PC-9 (cell line): ENCODE results near the gene CEP19. TPM values are rescaled to one million over a fixed set of nuclear protein-coding genes. Genes with fewer than 3 reads are reported as not detected.
"Not testable (repeated sequence)": the region's sequence is repeated elsewhere in the genome, so short reads cannot be mapped to it uniquely, and the experiment has no call there.

Experiments used
- BruUV-seq: library from RNA; stranded (reverse); fragments of 400-500 nt; replicated peaks from 2 replicates; lab custom pipeline; 2021; lab: Mats Ljungman, UMichigan
- CTCF ChIA-PET: fragments of 300-600 bp; sonication (Branson Sonifier 250); formaldehyde crosslinking; loops from one replicate; lab custom pipeline; 2022; ENCODE audit warnings: antibody characterized with exemption; lab: Charles Lee
- POLR2A ChIA-PET: fragments of 300-600 bp; sonication (Branson Sonifier 250); formaldehyde crosslinking; loops from one replicate; lab custom pipeline; 2022; ENCODE audit warnings: antibody characterized with exemption; ENCODE audit not compliant: unreplicated experiment; lab: Charles Lee
- DNase-seq, 2 experiments: peaks; one replicate each; pipeline versions ENCODE4 v3.0.0 to v3.0.0-alpha.2; 2015 to 2022; ENCODE audit warnings: mixed read lengths in 1 of 2
- H2AFZ ChIP-seq: fragments of 200-600 bp; sonication (generic); 2 replicates; pipeline ENCODE4 v1.8.1; 2017; ENCODE audit warnings: antibody characterized with exemption
- H3F3A ChIP-seq: fragments of 200-600 bp; sonication (generic); 2 replicates; pipeline ENCODE4 v1.8.1; 2017; ENCODE audit warnings: antibody characterized with exemption, mild to moderate bottlenecking, low read depth; ENCODE audit not compliant: insufficient read depth
- H3K27ac ChIP-seq: fragments of 200-600 bp; sonication (generic); 2 replicates; pipeline ENCODE4 v1.6.1; 2016; ENCODE audit warnings: mixed run types
- H3K27me3 ChIP-seq: fragments of 200-600 bp; sonication (generic); 2 replicates; pipeline ENCODE4 v1.6.1; 2016; ENCODE audit warnings: low read depth, mixed run types; ENCODE audit not compliant: insufficient read depth
- H3K36me3 ChIP-seq: fragments of 200-600 bp; sonication (generic); 2 replicates; pipeline ENCODE4 v1.6.1; 2016; ENCODE audit warnings: low read depth, mixed run types
- H3K4me1 ChIP-seq: fragments of 200-600 bp; sonication (generic); replicated peaks from 2 replicates; pipeline ENCODE4 v1.6.1; 2016; ENCODE audit warnings: mixed run types; ENCODE audit not compliant: insufficient read depth
- H3K4me2 ChIP-seq: fragments of 200-600 bp; sonication (generic); 2 replicates; pipeline ENCODE4 v1.6.1; 2017; ENCODE audit warnings: mixed run types
- H3K4me3 ChIP-seq: fragments of 200-600 bp; sonication (generic); 2 replicates; pipeline ENCODE4 v1.6.1; 2016; ENCODE audit warnings: mixed run types
- H3K79me2 ChIP-seq: fragments of 200-600 bp; sonication (generic); 2 replicates; pipeline ENCODE4 v1.6.1; 2017; ENCODE audit warnings: low read depth, mixed run types
- H3K9me2 ChIP-seq: fragments of 200-600 bp; sonication (generic); 2 replicates; pipeline ENCODE4 v1.8.1; 2017; ENCODE audit warnings: mild to moderate bottlenecking; ENCODE audit not compliant: insufficient read depth
- H3K9me3 ChIP-seq: fragments of 200-600 bp; sonication (generic); 2 replicates; pipeline ENCODE4 v1.8.1; 2016; ENCODE audit warnings: low read depth; ENCODE audit not compliant: insufficient read depth
- H4K20me1 ChIP-seq: fragments of 200-600 bp; sonication (generic); 2 replicates; pipeline ENCODE4 v1.8.1; 2017; ENCODE audit not compliant: insufficient read depth
- EZH2 ChIP-seq: fragments of 200-600 bp; sonication (generic); IDR thresholded peaks from 2 replicates; pipeline ENCODE4 v1.8.0; 2017; ENCODE audit warnings: antibody characterized with exemption, low read depth
- intact Hi-C: fragments of 100-400 bp; cut with micrococcal nuclease; formaldehyde crosslinking; loops from one replicate; pipeline ENCODE4 v1.10.0; 2022; ENCODE audit not compliant: unreplicated experiment
- total RNA-seq: library from RNA; stranded (reverse); gene quantifications from 2 replicates; pipeline ENCODE4 v1.2.3, GENCODE V29; 2021
- TF ChIP-seq, protein P1 (sequence below): fragments of 200-600 bp; sonication (generic); conservative IDR thresholded peaks from 2 replicates; pipeline ENCODE4 v1.6.1; 2017; ENCODE audit warnings: mixed run types, antibody characterized with exemption, mild to moderate bottlenecking, moderate library complexity

Gene CEP19
- total RNA-seq, 1 experiment from 2014 or later = 5.5 TPM

DNA sequence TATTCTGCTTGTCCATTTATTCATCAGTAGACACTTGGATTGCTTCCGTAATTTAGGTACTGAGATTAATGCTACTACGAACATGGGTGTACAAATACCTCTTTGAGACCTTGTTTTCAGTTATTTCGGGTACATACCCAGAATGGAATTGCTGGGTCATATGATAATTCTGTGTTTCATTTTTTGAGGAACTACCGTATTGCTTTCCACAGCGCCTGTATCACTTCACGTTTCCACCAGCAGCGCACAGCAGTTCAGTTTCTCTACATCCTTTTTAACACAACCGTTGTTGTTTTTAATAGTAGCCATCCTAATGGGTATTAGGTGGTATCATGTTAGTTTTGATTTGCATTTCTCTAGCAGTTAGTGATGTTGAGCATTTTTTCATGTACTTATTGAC lies 37.1 kb upstream of the CEP19 start:
- ChIA-PET POLR2A (no interaction called here), CTCF (no interaction called here)
- no TSS peak for BruUV-seq
- no peak overlapping the region for H3K4me2 ChIP-seq
- intact Hi-C loops = no loop called here
- no peak overlapping the region for H3K27ac ChIP-seq
- no peak overlapping the region for H3K4me3 ChIP-seq
- TF ChIP-seq, protein P1, sequence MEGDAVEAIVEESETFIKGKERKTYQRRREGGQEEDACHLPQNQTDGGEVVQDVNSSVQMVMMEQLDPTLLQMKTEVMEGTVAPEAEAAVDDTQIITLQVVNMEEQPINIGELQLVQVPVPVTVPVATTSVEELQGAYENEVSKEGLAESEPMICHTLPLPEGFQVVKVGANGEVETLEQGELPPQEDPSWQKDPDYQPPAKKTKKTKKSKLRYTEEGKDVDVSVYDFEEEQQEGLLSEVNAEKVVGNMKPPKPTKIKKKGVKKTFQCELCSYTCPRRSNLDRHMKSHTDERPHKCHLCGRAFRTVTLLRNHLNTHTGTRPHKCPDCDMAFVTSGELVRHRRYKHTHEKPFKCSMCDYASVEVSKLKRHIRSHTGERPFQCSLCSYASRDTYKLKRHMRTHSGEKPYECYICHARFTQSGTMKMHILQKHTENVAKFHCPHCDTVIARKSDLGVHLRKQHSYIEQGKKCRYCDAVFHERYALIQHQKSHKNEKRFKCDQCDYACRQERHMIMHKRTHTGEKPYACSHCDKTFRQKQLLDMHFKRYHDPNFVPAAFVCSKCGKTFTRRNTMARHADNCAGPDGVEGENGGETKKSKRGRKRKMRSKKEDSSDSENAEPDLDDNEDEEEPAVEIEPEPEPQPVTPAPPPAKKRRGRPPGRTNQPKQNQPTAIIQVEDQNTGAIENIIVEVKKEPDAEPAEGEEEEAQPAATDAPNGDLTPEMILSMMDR = no peak
- TF ChIP-seq EZH2 = no peak
- no peaks in the 10 kb centered on the region for H3K4me1 ChIP-seq
- H3F3A ChIP-seq = peaks cover 13% of the 10 kb centered on the region; the same call in 1 of the 2 replicates
- H2AFZ ChIP-seq = no peak overlapping the region
- H3K27me3 ChIP-seq = no peaks in the 10 kb centered on the region
- peaks cover 93% of the 10 kb centered on the region for H3K79me2 ChIP-seq
- no peaks in the 10 kb centered on the region for H3K9me2 ChIP-seq
- DNase-seq = no peak
- peaks cover 21% of the 10 kb centered on the region; the same call in 1 of the 2 replicates for H3K36me3 ChIP-seq
- H4K20me1 ChIP-seq = peaks cover 32% of the 10 kb centered on the region
- H3K9me3 ChIP-seq = no peaks in the 10 kb centered on the region

DNA sequence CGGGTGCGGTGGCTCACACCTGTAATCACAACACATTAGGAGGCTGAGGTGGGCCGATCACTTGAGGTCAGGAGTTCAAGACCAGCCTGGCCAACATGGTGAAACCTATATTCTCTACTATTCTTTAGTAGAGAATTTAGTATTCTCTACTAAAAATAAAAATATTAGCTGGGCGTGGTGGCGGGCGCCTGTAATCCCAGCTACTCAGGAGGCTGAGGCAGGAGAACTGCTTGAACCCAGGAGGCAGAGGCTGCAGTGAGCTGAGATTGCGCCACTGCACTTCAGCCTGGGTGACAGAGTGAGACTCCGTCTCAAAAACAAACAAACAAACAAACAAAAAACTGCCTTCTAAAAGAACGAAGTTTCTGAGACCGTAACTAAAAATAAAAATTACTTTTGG lies 31.5 kb upstream of the CEP19 start:
- H3K27me3 ChIP-seq, BruUV-seq, H2AFZ ChIP-seq, CTCF ChIA-PET, DNase-seq, H3K27ac ChIP-seq, H3K9me2 ChIP-seq, H3K4me2 ChIP-seq, H3K9me3 ChIP-seq, H3K4me3 ChIP-seq, POLR2A ChIA-PET: not testable (repeated sequence)
- intact Hi-C loops = loop anchor here (5.0 kb wide), 1 partner anchor 124 kb away; the partner anchor contains the start of gene SENP5
- Histone ChIP-seq H3F3A (peaks cover 24% of the 10 kb centered on the region; the same call in 1 of the 2 replicates), H4K20me1 (peaks cover 48% of the 10 kb centered on the region), H3K4me1 (peaks cover 11% of the 10 kb centered on the region), H3K79me2 (peaks cover 87% of the 10 kb centered on the region), H3K36me3 (peaks cover 12% of the 10 kb centered on the region; the same call in 1 of the 2 replicates)

DNA sequence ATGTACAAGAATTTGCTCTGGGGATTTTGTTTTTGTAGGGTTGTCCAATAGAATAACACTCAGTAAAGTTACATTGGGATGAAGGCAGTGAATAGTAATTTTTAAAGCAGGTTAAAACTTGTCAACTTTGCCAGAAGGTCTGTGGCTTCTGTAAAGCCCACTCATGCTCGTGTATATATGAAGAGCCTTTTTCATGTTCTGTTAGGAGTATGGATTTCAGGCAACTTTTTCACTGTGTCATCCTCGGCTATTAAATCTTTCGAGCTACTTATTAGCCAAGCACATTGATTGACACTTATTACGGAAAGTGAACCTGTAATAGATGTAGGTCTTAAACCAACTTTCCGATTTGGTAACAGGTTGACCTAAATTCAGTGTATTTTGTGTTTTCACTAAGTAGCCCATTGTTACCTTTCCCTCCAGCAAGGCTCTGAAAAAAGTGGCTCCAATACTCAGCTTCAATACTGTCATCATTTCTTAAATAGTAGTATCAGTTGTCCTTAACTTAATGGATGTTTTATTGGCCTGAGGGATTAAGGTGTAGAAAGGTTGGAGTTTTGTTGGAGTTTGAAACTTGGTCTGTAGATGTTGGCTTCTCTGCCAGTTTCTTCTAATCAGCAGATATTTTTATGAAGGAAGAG lies 29.3 kb upstream of the CEP19 start:
- peak overlapping the region; percentile 84 for H2AFZ ChIP-seq
- H3K4me1 ChIP-seq = peaks cover 11% of the 10 kb centered on the region
- peaks cover 65% of the 10 kb centered on the region for H3K79me2 ChIP-seq
- POLR2A ChIA-PET = no interaction called here
- CTCF ChIA-PET = no interaction called here
- peak overlapping the region; percentile 85 for H3K4me3 ChIP-seq
- no peaks in the 10 kb centered on the region for H3K27me3 ChIP-seq
- TF ChIP-seq, protein P1 = 0 out of 2 replicates have a peak, but pooled peaks have one; percentile 8
- TF ChIP-seq EZH2 = no peak
- 0 out of 2 replicates have a peak, but pooled peaks cover 6% of the 10 kb centered on the region for H3K36me3 ChIP-seq
- no peaks in the 10 kb centered on the region for H3K9me2 ChIP-seq
- peak overlapping the region; percentile 80 for H3K27ac ChIP-seq
- intact Hi-C loops = loop anchor here (2.0 to 5.0 kb wide), 2 partner anchors 51 to 126 kb away; partner anchors contain the start of gene SENP5
- DNase-seq = no peak
- H3K9me3 ChIP-seq = no peaks in the 10 kb centered on the region
- no TSS peak for BruUV-seq
- peaks cover 33% of the 10 kb centered on the region for H4K20me1 ChIP-seq
- peak overlapping the region; percentile 84 for H3K4me2 ChIP-seq
- H3F3A ChIP-seq = peaks cover 24% of the 10 kb centered on the region; the same call in 1 of the 2 replicates
